ENCODE results near the gene SERPINA3.
"Not testable (repeated sequence)": the region's sequence is repeated elsewhere in the genome, so short reads cannot be mapped to it uniquely, and the experiment has no call there.

Gene SERPINA3

DNA sequence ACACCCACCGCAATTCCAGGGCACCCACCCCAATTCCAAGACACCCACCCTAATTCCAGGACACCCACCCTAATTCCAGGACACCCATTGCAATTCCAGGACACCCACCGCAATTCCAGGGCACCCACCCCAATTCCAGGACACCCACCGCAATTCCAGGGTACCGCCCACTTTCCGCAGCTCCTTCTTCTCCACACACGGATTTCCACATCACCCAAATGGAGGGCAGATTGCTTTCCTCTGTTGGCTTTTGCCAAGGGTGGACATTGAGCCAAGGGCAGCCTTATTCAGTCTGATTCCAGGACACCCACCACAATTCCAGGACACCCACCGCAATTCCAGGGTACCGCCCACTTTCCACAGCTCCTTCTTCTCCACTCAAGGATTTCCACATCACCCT is 25.6 kb downstream of the SERPINA3 start:
- DNase-seq = not testable (repeated sequence)

DNA sequence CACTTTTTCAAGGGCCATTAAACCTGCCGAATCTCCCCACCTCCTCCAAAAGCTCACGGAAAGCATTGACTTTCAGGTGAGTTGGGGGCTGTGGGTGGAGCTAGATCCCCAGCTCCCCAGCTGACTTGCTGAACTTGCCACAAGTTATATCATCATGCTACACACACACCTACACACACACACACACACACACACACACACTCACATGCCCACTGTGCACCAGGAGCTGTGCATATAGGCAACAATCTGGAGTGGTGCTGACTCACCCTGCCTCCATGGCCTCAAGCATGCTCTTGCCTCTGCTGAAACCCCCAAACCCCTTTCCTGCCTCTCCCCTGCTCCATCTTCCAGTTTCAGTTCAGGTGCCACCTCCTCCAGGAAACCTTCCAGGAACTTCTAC is 26.1 kb downstream of the SERPINA3 start:
- DNase-seq = no peak

DNA sequence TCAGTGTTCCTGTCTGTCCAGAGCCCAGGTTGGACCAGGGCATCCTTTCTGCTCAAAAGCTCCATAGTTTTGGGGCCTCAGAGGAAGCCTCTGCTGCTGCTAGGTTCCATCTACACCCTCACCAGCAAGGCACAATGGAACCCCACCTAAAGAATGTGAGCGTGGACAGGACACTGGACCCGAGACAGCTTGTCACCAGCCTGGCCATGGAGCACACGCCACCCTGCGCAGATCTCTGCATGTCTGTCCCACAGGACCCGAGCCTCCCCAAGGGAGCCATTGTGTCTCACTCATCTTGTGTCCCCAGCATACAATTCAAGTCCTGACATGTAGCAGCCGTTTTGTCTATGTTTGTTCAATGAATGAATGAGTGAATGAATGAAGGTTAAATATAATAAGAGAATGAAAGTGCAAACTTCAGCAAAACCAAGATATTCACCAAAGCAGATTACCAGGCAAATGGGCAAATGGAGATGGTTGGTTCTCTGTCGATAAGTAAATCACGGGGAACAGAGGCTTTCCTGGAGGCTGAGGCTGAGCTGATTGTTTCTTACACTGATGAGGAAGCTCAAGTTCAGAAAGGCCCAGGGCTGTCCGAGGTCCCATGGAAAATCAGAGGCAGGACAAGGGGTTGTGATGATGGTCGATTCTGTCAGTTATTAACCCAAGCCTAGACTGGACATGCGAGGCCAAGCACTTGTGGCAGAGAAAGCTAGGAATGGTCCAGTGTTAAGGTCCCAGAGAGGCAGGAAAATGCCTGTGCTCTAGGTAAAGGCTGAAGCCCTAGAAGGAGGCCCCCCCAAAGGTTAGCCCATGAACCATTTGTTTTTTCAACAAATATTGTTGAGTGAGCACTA is 27.0 kb downstream of the SERPINA3 start:
- DNase-seq = no peak

DNA sequence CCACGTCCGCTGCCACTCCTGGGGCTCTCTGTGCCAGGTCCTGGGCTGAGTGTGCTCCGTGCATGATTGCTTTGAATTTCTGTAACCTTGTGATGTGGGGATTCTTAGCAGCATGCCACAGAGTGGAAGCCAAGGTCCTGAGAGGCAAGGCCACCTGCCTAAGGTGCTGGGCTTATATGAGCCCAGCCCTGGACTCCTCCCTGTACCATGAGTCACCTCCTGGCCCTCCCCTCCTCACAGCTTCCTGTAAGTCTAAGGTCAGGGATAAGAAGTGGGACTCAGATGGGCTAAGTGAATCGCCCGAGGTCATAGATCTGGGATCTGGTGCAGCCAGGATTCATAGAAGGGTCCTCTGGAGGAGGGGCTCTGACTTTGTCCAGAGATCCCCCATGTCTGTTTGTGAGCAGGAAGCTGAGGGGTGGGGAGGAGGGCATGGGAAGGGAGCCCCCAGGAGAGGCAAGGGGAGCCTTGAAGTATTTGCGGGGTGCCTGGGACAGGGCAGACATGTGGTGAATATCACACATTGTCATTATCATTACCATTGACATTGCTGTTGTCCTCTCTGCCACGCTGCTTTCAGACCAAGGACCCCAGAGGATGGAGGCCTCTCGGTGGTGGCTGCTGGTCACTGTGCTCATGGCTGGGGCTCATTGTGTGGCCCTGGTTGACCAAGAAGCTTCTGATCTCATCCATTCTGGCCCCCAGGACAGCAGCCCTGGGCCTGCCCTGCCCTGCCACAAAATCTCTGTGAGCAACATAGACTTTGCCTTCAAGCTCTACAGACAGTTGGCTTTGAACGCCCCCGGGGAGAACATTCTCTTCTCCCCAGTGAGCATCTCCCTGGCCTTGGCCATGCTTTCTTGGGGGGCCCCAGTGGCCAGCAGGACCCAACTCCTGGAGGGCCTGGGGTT is 28.8 kb downstream of the SERPINA3 start:
- DNase-seq = no peak

DNA sequence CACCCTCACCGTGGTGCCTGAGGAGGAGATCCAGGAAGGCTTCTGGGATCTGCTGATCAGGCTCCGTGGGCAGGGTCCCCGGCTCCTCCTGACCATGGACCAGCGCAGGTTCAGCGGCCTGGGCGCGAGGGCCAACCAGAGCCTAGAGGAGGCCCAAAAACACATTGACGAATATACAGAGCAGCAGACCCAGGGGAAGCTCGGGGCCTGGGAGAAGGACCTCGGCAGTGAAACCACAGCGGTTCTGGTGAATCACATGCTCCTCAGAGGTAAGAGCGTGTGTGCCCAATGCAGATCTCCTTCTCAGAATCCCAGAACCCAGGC is 29.4 kb downstream of the SERPINA3 start:
- DNase-seq = no peak

DNA sequence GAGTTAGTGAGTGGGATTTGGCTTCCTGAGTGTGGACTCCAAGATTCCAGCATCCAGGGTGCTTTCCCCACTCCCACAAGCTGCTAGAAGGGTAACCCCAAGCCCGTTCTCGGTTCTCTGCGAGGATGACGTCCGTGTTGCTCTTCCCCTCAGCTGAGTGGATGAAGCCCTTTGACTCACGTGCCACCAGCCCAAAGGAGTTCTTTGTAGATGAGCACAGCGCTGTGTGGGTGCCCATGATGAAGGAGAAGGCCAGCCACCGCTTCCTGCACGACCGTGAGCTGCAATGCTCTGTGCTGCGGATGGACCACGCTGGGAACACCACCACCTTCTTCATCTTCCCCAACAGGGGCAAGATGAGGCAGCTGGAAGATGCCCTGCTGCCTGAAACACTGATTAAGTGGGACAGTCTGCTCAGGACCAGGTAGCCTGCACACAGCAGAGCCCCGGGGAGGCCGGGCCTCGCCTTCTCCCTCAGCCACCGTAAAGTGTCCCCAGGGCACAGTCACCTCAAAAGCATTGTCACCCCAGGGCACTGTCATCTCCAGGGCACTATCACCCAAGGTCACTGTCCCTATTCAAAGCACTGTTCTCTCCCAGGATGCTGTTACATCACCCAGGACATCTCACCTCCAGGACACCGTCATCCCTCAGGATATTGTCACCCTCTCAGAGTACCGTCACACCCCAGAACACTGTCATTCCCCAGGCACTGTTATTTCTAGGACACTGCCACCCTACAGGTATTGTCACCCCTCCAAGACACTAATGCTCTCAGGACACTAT is 31.3 kb downstream of the SERPINA3 start:
- DNase-seq = no peak

DNA sequence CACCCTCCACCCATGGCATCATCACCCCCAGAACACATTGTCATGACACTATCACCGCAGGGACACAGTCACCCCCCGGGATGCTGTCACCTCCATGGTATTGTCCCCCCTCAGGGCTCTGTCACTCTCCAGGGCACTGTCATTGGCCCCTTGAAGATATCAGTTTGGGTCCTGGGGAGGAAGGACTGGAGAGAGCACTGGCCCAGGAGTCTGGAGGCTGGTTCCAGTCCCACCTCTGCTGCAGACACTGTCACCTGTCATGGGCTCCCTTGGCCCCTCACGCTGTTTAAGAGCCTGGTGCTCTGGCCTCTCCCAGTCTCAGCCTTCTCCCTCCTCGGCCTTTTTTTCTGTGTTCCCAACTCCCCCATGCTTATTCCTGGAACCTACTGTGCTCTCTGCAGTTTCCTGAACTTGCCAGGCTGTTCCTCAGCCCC is 31.9 kb downstream of the SERPINA3 start:
- no peak for DNase-seq

DNA sequence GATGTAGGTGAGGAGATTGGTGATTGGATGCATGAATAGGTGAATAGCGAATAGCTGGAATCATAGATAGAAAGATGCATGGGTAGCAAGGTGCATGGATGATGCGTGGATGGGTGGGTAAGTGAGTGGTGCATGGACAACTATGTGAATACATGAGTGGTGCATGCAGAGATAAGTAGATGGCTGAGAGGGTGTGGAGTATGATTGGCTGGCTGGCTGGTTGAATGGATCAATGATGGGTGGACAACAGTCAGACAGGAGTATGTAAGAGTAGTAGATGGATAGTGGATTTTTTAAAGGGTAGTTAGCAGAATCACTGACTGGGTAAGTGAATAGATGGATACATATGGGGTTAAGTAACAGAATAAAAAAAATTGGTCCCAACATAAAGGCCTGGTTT is 33.9 kb downstream of the SERPINA3 start:
- DNase-seq = no peak

DNA sequence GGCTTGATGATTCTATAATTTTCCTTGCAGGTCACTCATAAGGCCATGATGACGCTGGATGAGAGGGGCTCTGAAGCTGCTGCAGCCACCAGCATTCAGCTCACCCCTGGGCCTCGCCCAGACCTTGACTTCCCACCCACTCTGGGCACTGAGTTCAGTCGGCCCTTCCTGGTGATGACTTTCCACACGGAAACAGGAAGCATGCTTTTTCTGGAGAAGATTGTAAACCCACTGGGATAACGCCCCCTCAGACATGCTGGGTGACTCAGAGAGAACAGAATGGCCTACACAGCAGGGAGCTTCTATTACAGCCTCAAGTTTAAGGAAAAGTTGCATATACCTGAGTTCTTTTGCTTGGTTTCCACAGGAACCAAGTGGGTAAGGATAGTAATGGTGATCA is 34.3 kb downstream of the SERPINA3 start:
- DNase-seq = no peak

DNA sequence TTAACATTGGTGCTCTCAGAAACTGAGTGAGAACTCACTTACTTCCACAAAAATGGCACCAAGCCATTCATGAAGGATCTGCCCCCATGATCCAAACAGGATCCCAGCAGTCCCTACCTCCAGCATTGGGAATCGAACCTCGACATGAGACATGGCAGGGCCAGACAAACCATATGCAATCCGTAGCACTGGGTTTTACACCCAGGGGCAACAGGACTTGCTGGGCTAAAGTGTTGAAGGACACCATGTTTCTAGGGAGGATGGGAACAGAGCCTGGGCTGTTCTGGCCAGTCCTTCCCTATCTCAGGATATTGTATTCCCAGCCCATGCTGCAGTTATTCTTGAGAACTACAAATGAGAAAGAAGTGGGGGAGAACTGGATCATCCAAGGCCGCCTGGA is 36.6 kb downstream of the SERPINA3 start:
- no peak for DNase-seq

DNA sequence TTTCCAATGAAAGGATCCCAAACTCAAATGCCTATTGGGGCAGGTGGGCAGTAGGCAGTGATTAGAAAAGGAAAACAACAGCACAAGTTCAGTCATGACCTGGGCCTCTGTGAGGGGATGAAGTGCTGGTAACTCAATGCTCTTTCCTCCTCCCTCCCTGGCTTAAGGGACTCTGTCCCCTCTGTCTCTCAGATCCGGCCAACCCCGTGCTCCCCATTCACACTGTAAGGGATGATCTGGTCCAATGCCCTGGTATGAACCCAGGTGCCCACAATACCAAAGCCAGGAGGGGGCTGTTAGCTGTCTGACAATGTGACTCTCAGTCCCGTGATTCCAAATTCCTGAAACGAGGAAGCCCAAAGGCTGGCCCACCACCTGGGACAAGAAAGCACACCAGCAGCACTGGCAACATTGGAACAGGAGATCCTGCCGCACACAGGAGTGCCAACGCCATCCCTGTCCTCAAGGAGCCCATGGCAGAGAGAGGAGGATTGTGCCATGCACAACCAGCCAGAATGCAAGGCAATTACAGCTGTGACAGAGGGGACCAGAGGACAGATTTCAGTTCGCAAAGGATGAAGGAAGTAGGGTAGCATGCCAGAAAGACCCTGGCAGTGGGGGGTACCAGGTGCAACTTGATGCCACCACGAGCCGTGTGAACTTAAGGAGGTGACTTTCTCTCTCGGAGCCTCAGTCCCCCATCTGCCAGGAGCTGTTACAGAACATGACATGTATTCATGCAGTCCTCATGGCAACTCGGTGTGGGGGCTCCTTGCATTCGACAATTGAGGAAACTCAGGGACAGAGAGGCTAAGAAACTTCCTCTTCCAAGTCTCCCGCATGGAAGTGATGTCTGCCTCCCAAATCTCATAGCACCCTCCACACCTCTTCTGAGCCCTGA is 37.6 kb downstream of the SERPINA3 start:
- DNase-seq = no peak

DNA sequence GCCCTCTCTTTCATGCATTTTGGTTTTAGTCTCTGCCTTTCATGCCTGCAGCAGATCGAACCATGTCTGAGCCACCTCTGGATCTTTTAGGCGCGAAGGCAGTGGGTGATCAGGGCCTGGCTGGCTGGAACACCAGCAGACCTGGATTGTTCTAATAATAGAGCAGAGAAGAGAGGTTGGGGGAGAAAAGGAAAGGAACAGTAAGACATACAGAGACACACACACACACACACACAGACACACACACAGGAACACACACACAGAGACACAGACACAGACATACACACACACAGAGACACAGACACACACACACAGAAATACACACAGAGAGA is 38.2 kb downstream of the SERPINA3 start:
- no peak for DNase-seq

DNA sequence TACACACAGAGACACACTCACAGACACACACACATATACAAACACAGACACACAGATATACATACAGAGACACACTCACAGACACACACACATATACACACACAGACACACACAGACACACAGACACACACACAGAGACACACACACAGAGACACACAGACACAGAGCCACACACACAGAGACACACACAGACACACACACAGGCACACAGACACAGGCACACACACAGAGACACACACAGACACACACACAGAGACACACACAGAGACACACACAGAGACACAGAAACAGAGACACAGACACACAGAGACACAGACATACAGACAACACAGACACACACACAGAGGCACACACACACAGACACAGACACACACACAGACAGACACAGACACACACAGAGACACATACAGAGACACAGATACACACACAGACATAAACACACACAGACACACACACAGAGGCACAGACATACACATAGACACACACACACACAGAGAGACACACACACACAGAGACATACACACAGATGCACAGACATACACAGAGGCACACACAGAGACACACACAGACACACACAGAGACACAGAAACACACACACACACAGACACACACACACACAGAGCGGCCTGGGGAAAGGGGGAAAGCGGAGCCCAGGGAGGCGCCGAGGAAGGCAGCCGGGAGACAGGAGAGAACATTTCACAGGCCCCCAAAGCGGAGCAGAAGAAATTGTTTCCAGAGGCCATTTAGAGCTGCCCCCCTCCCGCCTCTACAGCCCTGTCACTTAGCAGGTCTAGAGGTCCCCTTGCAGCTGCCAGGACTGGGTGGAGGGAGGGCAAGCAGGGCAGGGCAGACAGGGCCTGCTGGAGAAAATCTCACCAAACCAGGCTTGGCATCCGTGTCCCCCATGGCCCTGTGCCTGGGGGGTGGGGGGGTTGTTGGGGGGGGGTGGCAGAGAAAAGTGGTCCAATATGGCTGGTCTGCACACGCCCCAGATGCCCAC is 38.9 kb downstream of the SERPINA3 start:
- no peak for DNase-seq

DNA sequence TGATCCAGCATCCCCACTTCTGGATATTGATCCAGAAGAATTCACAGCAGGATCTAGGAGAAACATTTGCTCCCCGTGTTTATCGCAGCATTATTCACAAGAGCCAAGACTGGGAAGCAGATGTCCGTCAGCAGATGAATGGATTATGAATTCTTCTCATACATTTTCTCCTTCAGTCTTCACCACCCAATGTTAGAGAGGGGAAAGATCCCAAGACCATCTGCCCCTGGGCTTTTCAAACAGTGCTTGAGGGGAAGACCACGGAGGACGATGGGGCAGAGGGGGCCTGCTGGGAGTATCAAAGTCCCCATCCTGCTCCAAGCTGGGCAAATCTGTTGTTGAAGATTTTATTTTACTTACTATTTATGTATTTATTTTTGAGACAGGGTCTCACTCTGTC is 41.1 kb downstream of the SERPINA3 start:
- no peak for DNase-seq

DNA sequence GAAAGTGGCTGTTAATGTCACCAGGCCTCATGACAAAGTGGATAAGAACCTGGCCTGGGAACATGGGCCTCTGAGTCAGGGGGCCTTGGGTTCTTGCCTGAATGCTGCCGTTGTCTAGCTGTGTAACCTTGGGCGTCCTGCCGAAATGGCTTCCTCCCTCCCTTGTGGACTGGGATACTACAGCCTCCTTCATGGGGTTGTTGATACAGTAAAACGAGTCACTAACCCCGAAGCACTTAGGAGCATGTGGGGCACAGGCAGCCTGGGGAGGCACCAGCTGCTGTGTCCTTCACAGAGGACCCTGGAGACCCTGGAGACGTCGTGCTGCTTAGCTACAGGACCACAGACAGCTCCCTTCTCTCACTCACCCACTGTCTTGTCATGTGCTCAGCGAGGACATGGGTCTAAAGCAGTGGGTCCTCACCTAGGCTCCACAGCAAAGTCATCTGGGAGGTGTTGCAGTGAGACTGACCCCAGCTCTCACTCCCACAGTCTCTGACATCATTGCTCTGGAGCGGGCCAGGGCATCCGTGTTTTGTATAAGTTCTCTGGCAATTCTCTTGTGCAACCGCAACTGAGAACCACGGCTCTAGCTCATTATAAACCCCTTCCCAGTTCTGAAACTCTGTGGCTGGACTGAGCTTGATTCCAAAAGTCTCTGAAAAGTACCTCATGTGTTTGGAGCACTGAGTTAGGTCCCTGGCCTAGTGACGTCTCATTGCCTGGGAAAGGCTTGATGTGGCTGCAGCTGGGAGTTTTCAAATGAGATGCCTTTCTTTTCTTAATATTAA is 42.1 kb downstream of the SERPINA3 start:
- DNase-seq = no peak

DNA sequence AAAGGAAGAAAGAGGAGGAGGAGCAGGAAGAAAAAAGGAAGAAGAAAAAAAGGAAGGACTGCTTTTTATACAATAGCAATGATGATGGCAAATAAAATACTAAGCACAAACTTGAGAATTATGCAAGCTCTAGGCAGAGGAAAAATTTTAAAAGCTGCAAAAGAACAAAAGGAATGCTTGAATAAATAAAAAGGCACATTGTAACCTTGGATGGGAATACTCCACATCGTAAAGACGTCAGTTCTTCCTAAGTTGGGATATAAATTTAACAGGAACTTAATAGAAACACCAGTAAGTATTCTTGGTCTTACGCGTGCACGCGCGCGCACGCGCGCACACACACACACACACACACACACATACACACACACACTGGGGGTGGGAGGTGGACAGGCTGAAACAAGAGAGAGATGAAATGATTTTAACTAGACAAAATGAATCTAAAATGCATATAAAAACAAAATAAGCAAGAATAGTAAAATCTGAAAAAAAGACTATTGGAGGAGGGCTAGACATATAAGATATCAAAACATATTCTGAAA is 43.0 kb downstream of the SERPINA3 start:
- DNase-seq = no peak

DNA sequence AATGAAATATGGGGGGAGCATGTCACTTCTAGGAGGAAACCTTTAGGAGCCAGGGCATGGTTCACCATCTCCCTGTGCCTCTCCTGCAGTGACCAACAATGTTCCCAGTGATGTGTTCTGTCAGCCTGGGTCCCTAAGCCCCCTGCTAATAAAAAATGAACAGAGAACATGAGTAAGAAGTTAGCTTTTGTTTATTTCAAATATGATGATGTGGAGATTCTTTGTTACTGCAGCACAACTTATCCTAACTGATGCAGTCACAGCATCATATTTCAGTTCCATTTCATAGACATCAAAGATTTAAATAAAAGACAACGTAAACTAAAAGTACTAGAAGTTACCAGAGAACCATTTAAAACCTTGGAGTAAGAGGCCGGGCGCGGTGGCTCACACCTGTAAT is 43.9 kb downstream of the SERPINA3 start:
- no peak for DNase-seq

DNA sequence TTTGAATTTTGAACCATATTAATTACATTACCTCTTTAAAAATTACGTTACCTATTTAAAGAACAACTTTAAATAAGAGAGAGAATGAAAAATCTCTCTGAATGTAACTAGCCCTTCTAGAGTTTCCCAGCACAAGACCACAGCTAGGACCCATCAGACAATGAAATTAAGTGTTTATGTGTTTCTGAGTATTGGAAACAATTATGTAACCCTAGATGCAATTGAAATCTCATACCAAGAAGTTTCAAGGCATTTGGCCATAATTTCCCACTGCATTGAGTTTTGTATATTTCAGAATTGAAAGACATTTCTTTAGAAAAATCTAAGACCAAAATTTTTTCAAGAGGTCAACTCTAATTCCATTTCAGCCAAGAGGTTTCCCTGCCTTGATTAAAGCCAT is 47.1 kb downstream of the SERPINA3 start:
- DNase-seq = no peak

DNA sequence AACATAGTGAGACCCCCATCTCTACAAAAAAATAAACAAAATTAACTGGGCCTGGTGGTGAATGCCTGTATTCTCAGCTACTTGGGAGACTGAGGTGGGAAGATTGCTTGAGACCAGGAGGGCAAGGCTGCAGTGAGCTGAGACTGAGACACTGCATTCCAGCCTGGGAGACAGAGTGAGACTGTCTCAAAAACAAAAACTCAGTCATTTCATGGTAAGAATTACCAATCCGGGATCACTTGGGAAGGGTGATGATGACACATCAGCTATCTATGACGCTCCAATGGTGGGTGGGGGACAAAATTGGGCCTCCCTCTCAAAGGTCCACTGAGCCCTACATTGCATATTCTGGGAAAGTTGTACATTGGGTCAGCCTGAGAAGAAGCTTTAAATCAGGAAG is 47.7 kb downstream of the SERPINA3 start:
- no peak for DNase-seq
